H9 (cell line): ENCODE data around the gene KLK2. TPM values are rescaled to one million over a fixed set of nuclear protein-coding genes. Genes with fewer than 3 reads are reported as not detected.

Experiments
- DNase-seq: peaks from one replicate; pipeline ENCODE4 v3.0.0-alpha.2; 2017
- H2AFZ ChIP-seq: one replicate; pipeline ENCODE4 v1.6.1; 2013; ENCODE audit warnings: mild to moderate bottlenecking, low read length, control low read depth, moderate library complexity
- H2AK5ac ChIP-seq: 2 replicates; pipeline ENCODE4 v1.6.1; 2013; ENCODE audit warnings: low read length, control low read depth, mixed read lengths; ENCODE audit not compliant: insufficient read length
- H2BK120ac ChIP-seq: one replicate; pipeline ENCODE4 v1.6.1; 2013; ENCODE audit warnings: low read depth, mild to moderate bottlenecking, low read length, control low read depth, inconsistent platforms; ENCODE audit not compliant: poor library complexity, severe bottlenecking
- H2BK12ac ChIP-seq: 2 replicates; pipeline ENCODE4 v1.6.1; 2013; ENCODE audit warnings: low read length, control low read depth, mixed read lengths, low read depth; ENCODE audit not compliant: insufficient read length
- H2BK15ac ChIP-seq: 2 replicates; pipeline ENCODE4 v1.6.1; 2013; ENCODE audit warnings: low read depth, low read length, control low read depth
- H2BK20ac ChIP-seq: one replicate; pipeline ENCODE4 v1.6.1; 2013; ENCODE audit warnings: low read depth, mild to moderate bottlenecking, low read length, control low read depth, inconsistent platforms; ENCODE audit not compliant: poor library complexity, severe bottlenecking
- H2BK5ac ChIP-seq: 2 replicates; pipeline ENCODE4 v1.6.1; 2013; ENCODE audit warnings: low read length, control low read depth, mixed read lengths; ENCODE audit not compliant: insufficient read length
- H3K14ac ChIP-seq: 2 replicates; pipeline ENCODE4 v1.6.1; 2013; ENCODE audit warnings: low read length, control low read depth; ENCODE audit not compliant: insufficient read depth
- H3K18ac ChIP-seq: 2 replicates; pipeline ENCODE4 v1.6.1; 2013; ENCODE audit warnings: low read depth, mild to moderate bottlenecking, mixed read lengths, low read length, control low read depth; ENCODE audit not compliant: insufficient read length
- H3K23ac ChIP-seq: 2 replicates; pipeline ENCODE4 v1.6.1; 2013; ENCODE audit warnings: low read length, control low read depth, mixed read lengths, low read depth; ENCODE audit not compliant: insufficient read length
- H3K23me2 ChIP-seq: 2 replicates; pipeline ENCODE4 v1.6.1; 2013; ENCODE audit warnings: low read depth, mild to moderate bottlenecking, mixed read lengths, low read length, control low read depth; ENCODE audit not compliant: insufficient read length, poor library complexity, severe bottlenecking
- H3K27ac ChIP-seq: 2 replicates; pipeline ENCODE4 v1.5.1; 2013; ENCODE audit warnings: low read length, control low read depth, mixed read lengths, low read depth; ENCODE audit not compliant: insufficient read length
- H3K27me3 ChIP-seq: 2 replicates; pipeline ENCODE4 v1.6.1; 2013; ENCODE audit warnings: low read length, control low read depth, inconsistent platforms; ENCODE audit not compliant: insufficient read depth
- H3K4ac ChIP-seq: 2 replicates; pipeline ENCODE4 v1.6.1; 2013; ENCODE audit warnings: low read depth, mild to moderate bottlenecking, control low read depth, inconsistent platforms, low read length, moderate library complexity
- H3K4me1 ChIP-seq: 2 replicates; pipeline ENCODE4 v1.6.1; 2013; ENCODE audit warnings: low read length, control low read depth, inconsistent platforms; ENCODE audit not compliant: insufficient read depth
- H3K4me2 ChIP-seq: 2 replicates; pipeline ENCODE4 v1.6.1; 2013; ENCODE audit warnings: low read length, control low read depth, mixed read lengths; ENCODE audit not compliant: insufficient read length, insufficient read depth
- H3K56ac ChIP-seq: 2 replicates; pipeline ENCODE4 v1.6.1; 2013; ENCODE audit warnings: low read depth, mild to moderate bottlenecking, mixed read lengths, low read length, control low read depth; ENCODE audit not compliant: insufficient read length
- H3K79me1 ChIP-seq: 2 replicates; pipeline ENCODE4 v1.6.1; 2013; ENCODE audit warnings: low read depth, mild to moderate bottlenecking, moderate library complexity, low read length, control low read depth, inconsistent platforms; ENCODE audit not compliant: insufficient read depth, poor library complexity, severe bottlenecking
- H3K79me2 ChIP-seq: 2 replicates; pipeline ENCODE4 v1.6.1; 2013; ENCODE audit warnings: low read length, control low read depth, inconsistent platforms; ENCODE audit not compliant: insufficient read depth
- H3K9ac ChIP-seq: 2 replicates; pipeline ENCODE4 v1.6.1; 2013; ENCODE audit warnings: low read length, control low read depth, mixed read lengths; ENCODE audit not compliant: insufficient read length; ENCODE audit errors: extremely low read depth
- H3K9me3 ChIP-seq: one replicate; pipeline ENCODE4 v1.6.1; 2013; ENCODE audit warnings: low read depth, low read length, inconsistent platforms; ENCODE audit not compliant: control insufficient read depth
- H3T11ph ChIP-seq: one replicate; pipeline ENCODE4 v1.6.1; 2013; ENCODE audit warnings: mild to moderate bottlenecking, low read length, control low read depth, inconsistent platforms
- H4K20me1 ChIP-seq: one replicate; pipeline ENCODE4 v1.6.1; 2013; ENCODE audit not compliant: control insufficient read depth, insufficient read length, insufficient read depth
- H4K5ac ChIP-seq: 2 replicates; pipeline ENCODE4 v1.6.1; 2013; ENCODE audit warnings: low read depth, mild to moderate bottlenecking, mixed read lengths, low read length, control low read depth; ENCODE audit not compliant: insufficient read length
- H4K8ac ChIP-seq: replicated peaks from 2 replicates; pipeline ENCODE4 v1.6.1; 2013; ENCODE audit warnings: low read length, control low read depth, mixed read lengths, low read depth; ENCODE audit not compliant: insufficient read length
- H4K91ac ChIP-seq: 2 replicates; pipeline ENCODE4 v1.6.1; 2013; ENCODE audit warnings: low read depth, mild to moderate bottlenecking, moderate library complexity, mixed read lengths, low read length, control low read depth; ENCODE audit not compliant: insufficient read length
- H3K27ac Mint-ChIP-seq, 3 experiments: 2 replicates in 2 of 3; 3 replicates in 1 of 3; pipeline ENCODE4 v1.8.0; 2020 to 2021; ENCODE audit warnings: mixed read lengths in 3 of 3, mild to moderate bottlenecking in 1 of 3, moderate library complexity in 1 of 3
- H3K27me3 Mint-ChIP-seq: 2 replicates; pipeline ENCODE4 v1.8.0; 2021; ENCODE audit warnings: low read depth, mild to moderate bottlenecking, moderate library complexity, mixed read lengths
- H3K36me3 Mint-ChIP-seq, 3 experiments: 2 replicates in 2 of 3; 3 replicates in 1 of 3; pipeline ENCODE4 v1.8.0; 2020 to 2021; ENCODE audit warnings: low read depth in 3 of 3, mixed read lengths in 3 of 3; ENCODE audit not compliant: insufficient read depth in 1 of 3
- H3K4me1 Mint-ChIP-seq, 2 experiments: 2 replicates each; pipeline ENCODE4 v1.8.0; 2020; ENCODE audit warnings: mixed read lengths in 2 of 2
- H3K4me3 Mint-ChIP-seq, 2 experiments: 2 replicates in 1 of 2; 3 replicates in 1 of 2; pipeline ENCODE4 v1.8.0; 2020 to 2021; ENCODE audit warnings: mild to moderate bottlenecking in 2 of 2, mixed read lengths in 2 of 2, moderate library complexity in 1 of 2
- H3K9me3 Mint-ChIP-seq, 2 experiments: 2 replicates in 1 of 2; 3 replicates in 1 of 2; pipeline ENCODE4 v1.8.0; 2020; ENCODE audit warnings: mild to moderate bottlenecking in 2 of 2, mixed read lengths in 2 of 2, moderate library complexity in 1 of 2
- WGBS: extraction: QIAGEN DNeasy Blood & Tissue Kit; methylation state at CpG from one replicate; pipeline ENCODE4 v1.1.7; 2013; ENCODE audit warnings: missing lambda C conversion rate, low lambda C conversion rate, mixed read lengths; ENCODE audit not compliant: insufficient read length; ENCODE audit errors: extremely low coverage; 5-methylcytosine and 5-hydroxymethylcytosine counted together
- total RNA-seq: library from RNA; stranded (reverse); gene quantifications from 2 replicates; pipeline ENCODE4 v1.2.1, GENCODE V29; 2021
- TF ChIP-seq, protein P1 (sequence below): fragments of 200-600 bp; sonication (generic); conservative IDR thresholded peaks from 3 replicates; pipeline ENCODE4 v1.8.0; 2021; ENCODE audit warnings: antibody characterized with exemption, mild to moderate bottlenecking

Gene KLK2
- total RNA-seq, 1 experiment from 2014 or later = not detected

DNA sequence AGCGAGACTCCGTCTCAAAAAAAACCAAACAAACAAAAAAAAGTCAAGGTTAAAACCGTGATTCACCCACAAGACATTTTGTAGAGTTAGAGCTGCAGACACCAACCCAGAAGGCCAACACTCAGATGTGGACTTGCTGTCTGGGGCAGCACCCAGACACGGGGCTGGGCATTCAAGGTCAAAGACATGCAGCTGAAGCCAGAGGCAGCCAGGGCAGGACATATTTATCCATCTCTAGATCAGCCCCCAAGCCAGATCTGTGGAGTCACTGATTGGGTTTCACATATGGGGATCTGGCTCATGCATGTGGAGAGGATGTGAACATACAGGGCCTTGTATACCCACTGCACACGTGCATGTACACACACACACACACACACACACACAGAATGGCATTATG is 43.4 kb upstream of the KLK2 start:
- Mint-ChIP-seq H3K9me3 (peaks cover 0 to 3% of the 10 kb centered on the region in 2 experiments; a peak in 1 of 5 replicates), H3K27ac (no peak overlapping the region)

More for the DNA sequence above, 43.4 kb upstream of the KLK2 start:
- TF ChIP-seq, protein P1, sequence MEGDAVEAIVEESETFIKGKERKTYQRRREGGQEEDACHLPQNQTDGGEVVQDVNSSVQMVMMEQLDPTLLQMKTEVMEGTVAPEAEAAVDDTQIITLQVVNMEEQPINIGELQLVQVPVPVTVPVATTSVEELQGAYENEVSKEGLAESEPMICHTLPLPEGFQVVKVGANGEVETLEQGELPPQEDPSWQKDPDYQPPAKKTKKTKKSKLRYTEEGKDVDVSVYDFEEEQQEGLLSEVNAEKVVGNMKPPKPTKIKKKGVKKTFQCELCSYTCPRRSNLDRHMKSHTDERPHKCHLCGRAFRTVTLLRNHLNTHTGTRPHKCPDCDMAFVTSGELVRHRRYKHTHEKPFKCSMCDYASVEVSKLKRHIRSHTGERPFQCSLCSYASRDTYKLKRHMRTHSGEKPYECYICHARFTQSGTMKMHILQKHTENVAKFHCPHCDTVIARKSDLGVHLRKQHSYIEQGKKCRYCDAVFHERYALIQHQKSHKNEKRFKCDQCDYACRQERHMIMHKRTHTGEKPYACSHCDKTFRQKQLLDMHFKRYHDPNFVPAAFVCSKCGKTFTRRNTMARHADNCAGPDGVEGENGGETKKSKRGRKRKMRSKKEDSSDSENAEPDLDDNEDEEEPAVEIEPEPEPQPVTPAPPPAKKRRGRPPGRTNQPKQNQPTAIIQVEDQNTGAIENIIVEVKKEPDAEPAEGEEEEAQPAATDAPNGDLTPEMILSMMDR = no peak
- Histone ChIP-seq H3K27me3 (no peaks in the 10 kb centered on the region; the same call in 1 of the 2 replicates), H3K4me2 (no peak overlapping the region), H3K23ac (no peak overlapping the region), H2BK12ac (no peak overlapping the region), H3T11ph (no peak overlapping the region), H2AFZ (no peak overlapping the region), H3K23me2 (no peaks in the 10 kb centered on the region), H3K56ac (no peak overlapping the region), H3K79me2 (no peaks in the 10 kb centered on the region), H4K91ac (no peak overlapping the region), H2BK5ac (no peak overlapping the region), H2BK20ac (no peak overlapping the region), H3K9ac (no peak overlapping the region), H3K27ac (no peak overlapping the region), H4K8ac (no peak overlapping the region), H4K5ac (no peak overlapping the region), H2AK5ac (no peak overlapping the region), H3K4me1 (no peaks in the 10 kb centered on the region; the same call in 1 of the 2 replicates), H2BK15ac (no peak overlapping the region), H3K18ac (no peak overlapping the region), H3K79me1 (no peaks in the 10 kb centered on the region), H4K20me1 (no peaks in the 10 kb centered on the region), H3K9me3 (no peaks in the 10 kb centered on the region), H3K4ac (no peak overlapping the region), H2BK120ac (no peak overlapping the region), H3K14ac (no peak overlapping the region)
- no peaks in the 10 kb centered on the region for H3K36me3 Mint-ChIP-seq
- peaks cover 62% of the 10 kb centered on the region for H3K27me3 Mint-ChIP-seq
- H3K4me3 Mint-ChIP-seq = no peak overlapping the region; a peak in 1 of 5 replicates
- no CpG with 5 or more reads among the region's 5 CpGs for WGBS
- H3K4me1 Mint-ChIP-seq = peaks cover 0 to 8% of the 10 kb centered on the region in 2 experiments; a peak in 1 of 4 replicates
- no peak for DNase-seq
